ENCODE measurements around the gene PRRX1. TPM values are rescaled to one million over a fixed set of nuclear protein-coding genes. Genes with fewer than 3 reads are reported as not detected.

The PRRX1 gene
- total RNA-seq, 1 donor from 2014 or later, result 35.8 TPM

Other genes starting within 250 kb of the PRRX1 start
- gene GORAB, start 132.0 kb upstream of the PRRX1 start, total RNA-seq, result 6.6 TPM